Measurements from ENCODE around the gene PEX11G. TPM values are rescaled to one million over a fixed set of nuclear protein-coding genes. Genes with fewer than 3 reads are reported as not detected.
A peak's percentile ranks its signal among the peaks of the same experiment; 100 is the strongest.

Gene PEX11G
- total RNA-seq = 8.2 TPM

DNA sequence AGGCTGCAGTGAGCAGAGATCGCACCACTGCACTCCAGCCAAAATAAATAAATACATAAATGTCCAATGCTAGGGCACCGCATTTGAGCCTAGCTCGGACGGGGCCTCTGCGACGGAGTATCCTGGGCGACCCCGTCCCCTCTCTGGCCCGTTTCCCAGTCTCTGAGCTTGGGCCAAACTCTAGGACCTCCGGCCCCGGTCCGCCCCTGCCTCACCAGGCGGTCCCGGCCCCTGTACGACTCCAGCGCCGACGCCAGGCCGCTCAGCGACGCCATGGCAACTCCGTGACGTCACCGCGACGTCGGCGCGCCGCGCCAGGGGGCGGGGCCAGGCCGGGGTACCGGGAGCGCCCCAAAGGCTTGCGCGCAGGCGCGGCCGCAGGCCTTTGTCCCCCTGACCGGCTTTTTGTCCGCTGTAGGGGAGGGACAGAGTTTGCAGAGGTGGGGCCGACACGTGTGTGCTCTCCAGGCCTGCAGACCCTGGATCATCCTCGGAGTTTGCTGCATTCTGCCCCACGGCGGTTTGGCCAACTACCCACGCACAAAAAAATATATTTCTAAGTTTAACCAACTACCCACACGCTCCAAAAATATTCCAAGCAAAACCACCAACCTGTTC is at the start of gene PEX11G:
Gene PEX11G (minus strand): TSS at position 300 of the 618 bp plus-strand sequence. CDS start 25 bp downstream, at position 275.
- peak; percentile 93 for DNase-seq (ENCODE audit: low spot score)

DNA sequence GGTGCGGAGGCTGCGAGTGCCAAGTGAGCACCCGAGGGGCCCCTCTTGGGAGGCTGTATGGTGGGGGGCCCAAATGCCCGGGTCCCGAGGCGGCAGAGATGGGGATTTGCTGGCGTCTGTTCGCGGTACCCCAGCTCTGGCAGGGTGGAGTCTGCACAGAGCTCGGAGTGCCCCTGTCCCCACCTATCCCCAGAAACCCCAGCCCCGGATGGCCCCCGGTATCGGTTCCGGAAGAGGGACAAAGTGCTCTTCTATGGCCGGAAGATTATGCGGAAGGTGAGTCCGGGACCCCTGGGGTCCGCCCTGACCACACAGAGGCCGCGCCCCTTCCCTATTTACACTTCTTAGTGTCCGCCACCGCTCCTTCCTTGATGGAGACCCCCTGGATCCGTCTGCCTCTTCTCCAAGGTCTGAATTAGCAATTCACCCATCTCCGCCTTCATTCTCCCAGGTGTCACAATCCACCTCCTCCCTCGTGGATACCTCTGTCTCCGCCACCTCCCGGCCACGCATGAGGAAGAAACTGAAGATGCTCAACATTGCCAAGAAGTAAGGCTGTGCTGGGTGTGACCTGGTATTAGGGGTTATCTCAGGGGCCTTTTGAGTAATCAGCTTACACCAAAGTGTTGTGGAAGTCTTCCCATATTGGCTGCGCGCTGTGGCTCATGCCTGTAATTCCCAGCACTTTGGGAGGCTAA is 47.3 kb upstream of the PEX11G start:
- DNase-seq (ENCODE audit: low spot score) = no peak

DNA sequence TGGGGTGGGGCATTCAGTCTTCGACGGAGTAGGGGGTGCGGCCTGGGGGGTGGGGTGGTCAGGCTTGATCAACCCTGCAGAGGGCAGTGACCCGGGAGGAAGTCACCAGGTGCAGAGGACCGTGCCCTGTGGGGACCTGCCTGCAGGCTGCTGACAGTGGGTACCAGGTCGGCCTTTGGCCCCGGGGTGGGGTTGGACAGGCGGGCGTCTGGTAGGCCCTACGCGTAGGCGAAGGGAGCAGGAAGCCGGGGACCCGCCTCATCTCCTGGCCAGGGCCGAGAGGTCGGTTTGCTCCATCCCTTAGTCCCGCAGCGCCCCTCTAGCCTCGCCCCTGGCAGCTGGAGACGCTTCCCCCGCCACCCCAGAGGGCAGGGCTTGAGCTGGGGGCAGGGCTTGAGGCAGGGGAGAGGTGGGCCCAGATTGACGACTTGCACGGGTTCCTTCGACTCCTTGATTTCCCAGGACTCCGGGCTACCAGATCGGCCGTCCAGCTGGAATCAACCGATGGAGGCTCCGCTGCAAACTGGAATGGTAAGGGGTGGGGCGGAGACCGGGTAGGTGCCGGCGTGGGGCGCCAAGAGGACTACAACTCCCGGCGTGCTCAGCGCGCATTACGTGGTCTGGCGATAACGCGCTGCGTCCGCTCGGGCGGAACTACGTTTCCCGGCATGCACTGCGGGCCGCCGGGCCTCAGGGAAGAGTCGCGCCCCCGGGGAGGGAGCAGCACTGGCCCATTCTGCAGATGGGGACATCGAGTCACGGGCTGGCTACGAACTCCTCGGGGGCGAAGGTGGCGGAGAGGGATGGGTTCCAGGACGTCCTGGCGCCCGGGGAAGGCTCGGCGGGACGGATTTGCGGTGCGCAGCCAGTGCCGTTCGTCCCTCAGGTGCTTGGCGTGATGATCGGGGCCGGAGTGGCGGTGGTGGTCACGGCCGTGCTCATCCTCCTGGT is 46.5 kb upstream of the PEX11G start, which contains the start of gene PNPLA6:
Gene PNPLA6 (plus strand): TSS at position 671 of the 951 bp plus-strand sequence. CDS start 72 bp downstream, at position 743.
- peak; percentile 97 for DNase-seq (ENCODE audit: low spot score)

DNA sequence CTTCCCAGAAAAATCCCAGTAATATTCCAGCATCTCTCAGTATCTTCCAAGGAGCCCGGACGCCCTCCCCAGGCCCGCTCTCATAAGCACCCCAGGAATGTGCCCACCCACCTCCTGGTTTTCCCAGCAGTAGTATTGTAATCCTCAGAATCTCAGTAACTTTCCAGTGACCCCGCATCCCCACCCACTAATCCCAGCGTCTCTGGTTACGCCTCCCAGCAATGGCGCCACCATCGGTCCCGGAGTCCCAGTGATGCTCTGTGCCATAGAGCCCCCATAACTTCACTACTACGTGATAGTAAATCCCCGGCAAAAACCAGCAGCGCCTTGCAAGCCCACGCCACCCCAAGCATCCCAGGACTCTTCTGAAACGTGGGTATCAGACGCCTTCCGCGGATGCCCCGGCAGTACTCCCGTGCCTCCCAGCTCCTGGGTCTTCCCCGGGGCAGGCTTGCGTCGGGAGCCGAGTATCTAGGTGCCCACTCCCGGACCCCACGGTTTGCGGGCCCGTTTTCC is 45.8 kb upstream of the PEX11G start:
- DNase-seq (ENCODE audit: low spot score) = peak; percentile 68

DNA sequence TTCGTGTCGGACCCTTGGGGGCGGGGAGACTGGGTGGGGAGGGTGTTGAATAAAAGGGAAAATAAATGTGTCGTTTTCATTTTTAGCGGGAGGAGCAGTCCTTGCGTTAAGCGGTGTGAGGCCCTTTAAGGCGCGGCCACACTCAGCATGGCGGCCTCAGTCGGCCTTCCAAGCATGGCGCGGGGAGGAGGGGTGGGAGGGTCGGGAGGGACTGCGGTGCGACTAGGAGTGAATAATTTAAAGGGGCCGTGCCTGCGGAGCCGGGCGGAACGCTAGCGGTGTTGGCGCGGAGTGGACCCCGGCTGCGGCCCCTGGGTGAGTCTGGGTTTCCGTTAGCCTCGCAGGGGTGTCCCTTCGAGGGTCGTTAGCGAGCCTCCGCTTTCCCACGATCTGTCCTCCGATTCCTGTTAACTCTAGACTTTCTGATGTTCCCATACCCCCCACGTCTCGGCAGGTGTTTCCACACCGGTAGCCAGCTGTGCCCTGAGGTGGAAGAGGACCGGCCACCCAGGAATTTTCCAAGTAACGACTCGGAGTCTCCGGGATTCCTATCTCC is 45.2 kb upstream of the PEX11G start:
- DNase-seq (ENCODE audit: low spot score) = peak; percentile 87

DNA sequence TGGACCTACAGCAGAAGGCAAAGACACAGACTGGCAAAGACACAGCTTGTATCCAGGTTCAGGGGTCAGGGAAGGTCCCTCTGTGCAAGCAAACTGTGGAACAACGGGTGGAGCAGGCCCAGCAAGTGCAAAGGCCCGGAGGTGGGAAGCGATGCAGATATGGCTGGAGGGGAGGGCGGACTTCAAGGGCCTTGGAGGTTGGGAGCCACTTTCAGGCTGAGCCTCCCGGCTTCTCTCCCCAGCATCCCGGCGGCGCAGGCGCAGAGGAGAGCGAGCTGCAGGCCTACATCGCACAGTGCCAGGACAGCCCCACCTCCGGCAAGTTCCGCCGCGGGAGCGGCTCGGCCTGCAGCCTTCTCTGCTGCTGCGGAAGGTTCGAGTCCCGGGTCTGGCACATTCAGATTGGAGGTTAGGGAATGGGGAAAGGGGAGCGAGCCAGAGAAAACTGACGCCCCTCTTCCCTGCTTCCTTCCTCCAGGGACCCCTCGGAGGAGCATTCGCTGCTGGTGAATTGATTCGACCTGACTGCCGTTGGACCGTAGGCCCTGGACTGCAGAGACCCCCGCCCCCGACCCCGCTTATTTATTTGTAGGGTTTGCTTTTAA is 44.5 kb upstream of the PEX11G start:
- peak; percentile 64 for DNase-seq (ENCODE audit: low spot score)

DNA sequence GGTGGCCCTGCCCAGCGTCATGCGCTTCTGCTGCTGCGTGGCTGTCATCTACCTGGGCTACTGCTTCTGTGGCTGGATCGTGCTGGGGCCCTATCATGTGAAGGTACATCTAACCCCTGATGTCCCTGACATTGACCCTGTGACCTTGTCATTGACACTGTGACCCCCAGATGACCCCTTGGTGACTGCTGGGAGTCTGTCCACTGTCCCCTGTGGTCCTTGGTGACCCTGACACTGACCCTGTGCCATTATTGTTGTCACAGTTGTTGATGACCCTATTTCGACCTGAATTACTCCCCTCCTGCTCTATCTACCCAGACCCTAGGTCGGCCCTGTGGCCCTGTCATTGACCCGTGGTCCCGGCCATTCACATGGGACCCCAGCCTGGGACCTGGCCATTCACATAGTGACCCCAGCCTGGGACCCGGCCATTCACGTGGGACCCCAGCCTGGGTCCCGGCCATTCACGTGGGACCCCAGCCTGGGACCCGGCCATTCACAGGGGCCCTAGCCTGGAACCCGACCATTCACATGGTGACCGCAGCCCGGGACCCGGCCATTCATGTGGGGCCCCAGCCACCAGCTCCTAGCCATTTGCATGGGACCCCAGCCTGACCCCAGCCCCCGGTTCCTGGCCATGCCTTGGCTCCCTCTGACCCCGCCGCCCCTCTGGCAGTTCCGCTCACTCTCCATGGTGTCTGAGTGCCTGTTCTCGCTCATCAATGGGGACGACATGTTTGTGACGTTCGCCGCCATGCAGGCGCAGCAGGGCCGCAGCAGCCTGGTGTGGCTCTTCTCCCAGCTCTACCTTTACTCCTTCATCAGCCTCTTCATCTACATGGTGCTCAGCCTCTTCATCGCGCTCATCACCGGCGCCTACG is 41.0 kb upstream of the PEX11G start:
- DNase-seq (ENCODE audit: low spot score) = no peak

DNA sequence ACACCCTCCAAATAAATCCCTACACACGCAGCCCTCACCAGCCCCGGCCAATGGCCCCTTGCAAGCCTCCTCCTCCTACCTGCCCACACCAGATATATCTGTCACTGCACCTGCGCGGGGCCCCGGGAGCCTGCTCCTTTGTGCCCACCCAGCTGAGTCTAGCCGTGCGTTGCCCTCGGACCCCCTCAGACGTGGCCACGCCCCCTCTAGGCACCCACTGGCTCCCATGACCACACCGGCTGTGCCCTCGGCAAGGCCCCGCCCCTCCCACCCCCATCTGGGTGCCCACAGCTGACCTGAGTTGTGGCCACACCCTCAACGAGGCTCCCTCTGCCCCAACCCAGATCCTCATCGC is 40.4 kb upstream of the PEX11G start:
- no peak for DNase-seq (ENCODE audit: low spot score)

DNA sequence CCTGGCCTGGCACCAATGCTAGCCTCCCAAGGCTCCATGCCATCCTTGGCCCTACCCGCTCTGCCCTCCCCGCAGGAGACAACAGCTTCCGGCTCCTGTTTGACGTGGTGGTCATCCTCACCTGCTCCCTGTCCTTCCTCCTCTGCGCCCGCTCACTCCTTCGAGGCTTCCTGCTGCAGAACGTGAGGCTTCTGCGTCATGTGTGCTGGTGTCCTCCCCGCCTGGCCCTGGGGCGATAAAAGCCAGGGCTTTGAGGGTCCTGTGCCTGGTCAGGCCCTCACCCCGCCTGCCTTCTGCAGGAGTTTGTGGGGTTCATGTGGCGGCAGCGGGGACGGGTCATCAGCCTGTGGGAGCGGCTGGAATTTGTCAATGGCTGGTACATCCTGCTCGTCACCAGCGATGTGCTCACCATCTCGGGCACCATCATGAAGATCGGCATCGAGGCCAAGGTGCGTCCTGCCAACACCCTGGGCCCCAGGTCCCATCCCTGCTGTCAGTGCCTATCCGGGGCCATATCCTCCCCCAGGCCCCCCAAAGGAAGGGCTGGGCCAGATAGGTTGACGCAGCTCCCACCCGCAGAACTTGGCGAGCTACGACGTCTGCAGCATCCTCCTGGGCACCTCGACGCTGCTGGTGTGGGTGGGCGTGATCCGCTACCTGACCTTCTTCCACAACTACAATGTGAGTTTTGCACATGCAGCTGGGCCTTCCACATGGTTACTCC is 39.8 kb upstream of the PEX11G start:
- no peak for DNase-seq (ENCODE audit: low spot score)

DNA sequence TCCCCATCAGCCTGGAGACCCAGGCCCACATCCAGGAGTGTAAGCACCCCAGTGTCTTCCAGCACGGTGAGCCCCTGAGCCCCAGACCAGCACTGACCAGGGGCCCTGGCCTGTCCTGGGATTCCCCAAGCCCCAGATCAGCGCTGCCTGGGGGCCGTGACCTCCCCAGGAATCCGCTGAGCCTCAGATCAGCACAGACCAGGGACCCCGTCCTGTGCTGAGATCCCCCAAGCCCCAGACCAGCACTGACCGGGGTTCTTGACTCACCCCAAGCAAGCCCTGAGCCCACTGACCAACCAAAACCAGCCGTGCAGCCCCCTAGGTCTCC is 39.3 kb upstream of the PEX11G start:
- no peak for DNase-seq (ENCODE audit: low spot score)

DNA sequence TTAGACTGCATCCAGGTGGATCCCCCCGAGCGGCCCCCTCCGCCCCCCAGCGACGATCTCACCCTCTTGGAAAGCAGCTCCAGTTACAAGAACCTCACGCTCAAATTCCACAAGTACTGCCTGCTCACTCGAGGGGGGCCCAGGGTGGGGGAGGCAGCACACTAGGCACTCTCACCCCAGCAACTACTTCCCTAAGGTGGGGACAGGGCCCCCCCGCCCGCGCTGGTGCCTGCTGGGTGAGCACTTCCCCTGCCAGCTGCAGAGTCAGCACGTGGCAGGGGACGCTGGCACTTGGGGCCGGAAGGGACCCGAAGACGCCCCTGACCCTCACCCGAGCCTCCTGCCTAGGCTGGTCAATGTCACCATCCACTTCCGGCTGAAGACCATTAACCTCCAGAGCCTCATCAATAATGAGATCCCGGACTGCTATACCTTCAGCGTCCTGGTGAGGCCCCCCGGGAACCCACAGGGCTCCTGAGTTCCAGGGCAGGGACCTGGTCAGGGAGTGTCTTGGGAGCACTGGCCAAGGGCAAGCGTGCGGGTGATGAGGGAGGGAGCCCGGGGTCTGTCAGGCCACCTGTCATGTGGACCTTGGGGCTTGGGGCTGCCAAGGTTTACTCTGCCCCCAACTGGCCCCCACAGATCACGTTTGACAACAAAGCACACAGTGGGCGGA is 38.8 kb upstream of the PEX11G start:
- DNase-seq (ENCODE audit: low spot score) = no peak

DNA sequence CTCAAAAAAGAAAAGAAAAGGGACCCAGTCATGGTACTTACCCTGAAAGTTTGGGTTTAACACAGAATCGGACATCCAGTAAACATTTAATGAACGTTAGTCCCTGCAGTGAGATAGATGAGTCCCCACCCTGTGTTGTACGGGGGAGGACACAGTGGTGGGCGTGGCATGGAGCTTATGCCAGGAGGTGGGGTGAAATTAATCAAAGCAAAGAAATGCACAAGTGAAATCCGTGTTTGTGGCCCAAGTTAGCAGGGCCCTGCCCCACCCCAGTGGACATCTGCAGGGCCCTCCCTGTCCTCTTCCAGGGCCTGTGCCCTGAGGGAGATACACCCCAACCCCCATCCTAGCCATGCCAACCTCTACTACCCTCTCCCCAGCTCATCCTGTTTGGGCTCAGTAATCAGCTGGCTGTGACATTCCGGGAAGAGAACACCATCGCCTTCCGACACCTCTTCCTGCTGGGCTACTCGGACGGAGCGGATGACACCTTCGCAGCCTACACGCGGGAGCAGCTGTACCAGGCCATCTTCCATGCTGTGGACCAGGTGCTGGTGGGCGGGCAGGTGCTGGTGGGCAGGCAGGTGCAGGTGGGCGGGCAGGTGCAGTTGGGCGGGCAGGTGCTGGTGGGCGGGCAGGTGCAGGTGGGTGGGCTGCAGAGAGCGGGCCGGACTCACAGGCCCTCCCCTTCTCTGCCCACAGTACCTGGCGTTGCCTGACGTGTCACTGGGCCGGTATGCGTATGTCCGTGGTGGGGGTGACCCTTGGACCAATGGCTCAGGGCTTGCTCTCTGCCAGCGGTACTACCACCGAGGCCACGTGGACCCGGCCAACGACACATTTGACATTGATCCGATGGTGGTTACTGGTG is 37.5 kb upstream of the PEX11G start:
- no peak for DNase-seq (ENCODE audit: low spot score)

DNA sequence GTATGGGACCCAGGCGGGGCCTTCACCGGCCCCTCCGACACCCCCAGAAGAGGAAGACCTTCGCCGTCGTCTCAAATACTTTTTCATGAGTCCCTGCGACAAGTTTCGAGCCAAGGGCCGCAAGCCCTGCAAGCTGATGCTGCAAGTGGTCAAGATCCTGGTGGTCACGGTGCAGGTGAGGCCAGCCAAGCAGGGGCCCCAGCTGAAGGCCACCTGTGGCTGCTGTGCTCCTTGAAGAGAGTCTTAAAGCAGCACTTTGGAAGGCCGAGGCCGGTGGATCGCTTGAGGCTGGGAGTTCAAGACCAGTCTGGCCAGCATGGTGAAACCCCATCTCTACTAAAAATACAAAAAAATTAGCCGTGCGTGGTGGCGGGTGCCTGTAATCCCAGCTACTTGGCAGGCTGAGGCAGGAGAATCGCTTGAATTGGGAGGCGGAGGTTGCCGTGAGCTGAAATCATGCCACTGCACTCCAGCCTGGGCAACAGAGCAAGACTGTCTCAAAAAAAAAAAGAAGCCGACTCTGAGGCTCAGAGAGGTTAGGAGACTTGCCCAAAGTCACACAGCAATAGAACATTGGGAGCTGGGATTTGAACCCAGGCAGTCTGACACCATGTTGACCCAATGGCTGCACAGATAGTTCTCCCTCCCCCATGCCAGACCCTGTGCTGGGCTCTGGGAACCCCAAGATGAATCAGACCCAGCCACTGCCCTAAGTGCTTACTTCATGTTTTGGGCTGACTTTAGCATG is 36.3 kb upstream of the PEX11G start:
- no peak for DNase-seq (ENCODE audit: low spot score)

DNA sequence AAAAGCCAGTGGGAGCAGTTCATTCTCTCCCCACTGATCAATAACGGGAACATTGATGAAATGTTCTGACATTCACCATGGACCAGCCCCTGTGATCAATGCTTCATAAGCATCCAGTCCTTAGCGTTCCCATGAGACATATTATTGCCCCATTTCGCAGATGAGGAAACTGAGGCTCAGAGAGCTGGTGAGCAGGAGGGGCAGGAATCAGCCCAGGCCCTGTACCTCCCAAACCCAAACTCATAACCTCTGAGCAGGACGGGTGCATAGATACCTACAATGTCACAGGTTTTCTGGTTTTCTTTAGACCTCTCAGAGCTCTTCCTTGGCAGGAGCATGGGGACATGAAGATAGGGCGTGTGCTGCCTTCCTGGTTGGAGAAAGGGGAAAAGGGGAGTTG is 35.7 kb upstream of the PEX11G start:
- DNase-seq (ENCODE audit: low spot score) = no peak

DNA sequence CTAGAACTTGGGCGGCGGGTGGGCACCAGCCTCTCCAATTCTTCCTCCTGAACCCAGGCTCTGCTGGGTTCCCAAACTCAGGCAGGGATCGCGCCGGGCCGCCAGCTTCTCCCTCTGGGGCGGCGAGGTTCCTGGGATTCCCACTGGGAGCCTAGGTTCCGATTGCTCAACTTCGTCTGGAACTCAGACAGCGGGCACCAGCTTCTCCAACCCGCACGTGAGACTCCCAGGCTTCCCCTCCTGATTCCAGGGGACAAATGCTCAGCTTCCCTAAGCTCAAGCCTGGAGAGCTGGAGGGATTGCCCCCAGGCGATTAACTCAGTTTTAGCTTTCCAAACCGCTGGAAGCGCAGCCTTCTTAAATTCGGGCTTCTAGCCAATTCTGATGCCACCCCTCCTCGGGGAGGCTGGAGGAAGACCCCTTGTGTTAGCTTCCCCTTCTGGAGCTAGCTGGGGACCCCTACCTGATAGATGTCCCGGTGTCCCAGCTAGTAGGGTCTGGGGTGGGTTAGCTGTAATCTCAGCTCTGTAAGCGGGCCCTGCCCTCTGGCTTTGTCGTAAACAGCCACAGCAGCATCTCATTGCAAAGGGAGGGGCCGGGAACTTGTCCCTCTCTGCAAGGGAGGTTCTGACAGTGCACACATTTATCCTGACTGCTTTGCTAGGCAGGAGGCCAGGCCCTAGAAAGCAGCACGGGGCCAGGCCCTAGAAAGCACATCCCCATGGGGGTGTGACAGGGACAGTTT is 34.3 kb upstream of the PEX11G start:
- no peak for DNase-seq (ENCODE audit: low spot score)

DNA sequence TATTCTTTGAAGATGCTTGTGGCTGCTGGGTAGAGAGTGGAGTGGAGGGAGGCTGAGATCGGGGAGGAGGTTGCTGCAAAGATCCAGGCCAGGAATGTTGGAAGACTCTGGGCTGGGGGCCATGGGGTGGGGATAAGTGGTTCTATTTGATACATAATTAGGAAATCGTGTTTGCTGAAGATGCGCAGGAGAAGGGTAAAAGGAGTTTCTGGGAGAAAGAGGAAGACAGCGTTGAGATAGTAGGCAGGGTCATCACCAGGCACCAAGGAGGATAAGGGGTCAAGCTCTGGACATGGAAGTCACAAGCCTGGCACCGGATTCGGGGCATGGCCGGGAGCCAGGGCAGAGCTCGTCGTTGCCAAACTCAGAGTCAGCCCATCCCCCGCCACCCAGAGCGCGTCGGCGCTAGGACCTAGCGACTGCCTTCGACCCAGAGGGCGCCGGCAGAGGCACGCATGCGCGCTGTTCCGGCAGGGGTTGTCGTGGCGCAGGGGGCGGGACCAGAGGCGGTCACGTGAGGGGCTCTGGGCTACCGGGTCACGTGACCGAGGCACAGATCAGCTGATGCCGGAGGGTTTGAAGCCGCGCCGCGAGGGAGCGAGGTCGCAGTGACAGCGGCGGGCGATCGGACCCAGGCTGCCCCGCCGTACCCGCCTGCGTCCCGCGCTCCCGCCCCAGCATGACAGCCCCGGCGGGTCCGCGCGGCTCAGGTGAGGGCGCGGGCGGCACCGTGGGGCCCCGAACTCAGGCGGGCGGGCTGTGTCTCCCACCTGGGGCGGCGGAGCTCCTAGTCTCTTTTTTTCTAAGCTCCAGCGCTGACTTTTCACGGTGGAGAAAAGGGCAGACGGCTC is 33.5 kb upstream of the PEX11G start, which contains the start of gene MCOLN1:
Gene MCOLN1 (plus strand): TSS at position 553 of the 851 bp plus-strand sequence. CDS start 127 bp downstream, at position 680.
- DNase-seq (ENCODE audit: low spot score) = peak; percentile 99

All from mucosa of gallbladder (tissue), 1 donor.